Transverse colon (tissue), 4 donors: Measurements from ENCODE around the gene NCKAP5. TPM values are rescaled to one million over a fixed set of nuclear protein-coding genes. Genes with fewer than 3 reads are reported as not detected.

Source experiments
- DNase-seq: peaks from one replicate; pipeline ENCODE4 v3.0.0-alpha.2; 2019
- H3K27ac ChIP-seq, 4 donors: fragments of 200-600 bp; sonication (generic); 2 replicates each; pipeline ENCODE4 v1.5.1; 2016 to 2018; ENCODE audit warnings: inconsistent platforms in 4 of 4
- H3K27me3 ChIP-seq: fragments of 200-600 bp; sonication (generic); 2 replicates; pipeline ENCODE4 v1.5.1; 2017; ENCODE audit warnings: inconsistent platforms
- H3K36me3 ChIP-seq, 4 donors: fragments of 200-600 bp; sonication (generic); 2 replicates each; pipeline ENCODE4 v1.5.1; 2017 to 2019; ENCODE audit warnings: inconsistent platforms in 4 of 4
- H3K4me1 ChIP-seq, 4 donors: fragments of 200-600 bp; sonication (generic); 2 replicates each; pipeline ENCODE4 v1.5.1; 2017 to 2020; ENCODE audit warnings: inconsistent platforms in 4 of 4
- H3K4me3 ChIP-seq, 4 donors: fragments of 200-600 bp; sonication (generic); 1 replicate in 1 of 4; 2 replicates in 3 of 4; pipeline versions ENCODE4 v1.5.1 to v1.6.1; 2017 to 2019; ENCODE audit warnings: inconsistent platforms in 4 of 4
- H3K9me3 ChIP-seq, 2 donors: fragments of 200-600 bp; sonication (generic); 2 replicates each; pipeline ENCODE4 v1.5.1; 2017 to 2019; ENCODE audit warnings: inconsistent platforms in 2 of 2
- EP300 ChIP-seq: sonication (generic); formaldehyde crosslinking; IDR thresholded peaks from one replicate; pipeline ENCODE4 v1.6.1; 2017; ENCODE audit warnings: antibody characterized with exemption, low read depth
- POLR2A ChIP-seq: fragments of 450-650 bp; IDR thresholded peaks from one replicate; pipeline ENCODE4 v1.6.1; 2016; ENCODE audit warnings: antibody characterized with exemption, mild to moderate bottlenecking, moderate library complexity
- POLR2AphosphoS5 ChIP-seq, 3 donors: sonication (generic); formaldehyde crosslinking; IDR thresholded peaks; one replicate each; pipeline ENCODE4 v1.6.1; 2016; ENCODE audit warnings: antibody characterized with exemption in 3 of 3
- WGBS, 2 donors: methylation state at CpG; one replicate each; pipeline ENCODE4 v1.1.5; 2018; ENCODE audit warnings: low coverage in 1 of 2; 5-methylcytosine and 5-hydroxymethylcytosine counted together
- in situ Hi-C, 4 donors: fragments of 200-750 bp; cut with MboI; loops; one replicate each; pipeline versions ENCODE4 v1.15.0 to v1.15.1; 2017; ENCODE audit warnings: low sequenced_read_pairs in 3 of 4, low pct_ligation_motif_present in 1 of 4, low pct_unique_long_range_greater_than_20kb in 1 of 4
- intact Hi-C: fragments of 100-400 bp; cut with DNase I; formaldehyde crosslinking; loops from one replicate; pipeline ENCODE4 v1.15.1; 2023; ENCODE audit warnings: low total_unique reads
- total RNA-seq, 4 donors: library from RNA; depleted of rRNA; stranded (reverse); fragments of >200 nt; gene quantifications; one replicate each; pipeline ENCODE4 v1.1.0, GENCODE V29; 2016
- TF ChIP-seq, protein P1 (sequence below), 5 experiments: fragments of 200-600 bp in 3 of 5; fragments of 450-650 bp in 2 of 5; sonication (generic) in 3 of 5; IDR thresholded peaks; 1 replicate in 2 of 5; 2 replicates in 3 of 5; pipeline ENCODE4 v1.5.1; 2016 to 2017; ENCODE audit warnings: antibody characterized with exemption in 5 of 5, inconsistent platforms in 3 of 5, mild to moderate bottlenecking in 2 of 5, moderate library complexity in 1 of 5

Gene NCKAP5
- total RNA-seq, 4 donors from 2014 or later: 1.1 to 10.9 (median 5.0) TPM

DNA sequence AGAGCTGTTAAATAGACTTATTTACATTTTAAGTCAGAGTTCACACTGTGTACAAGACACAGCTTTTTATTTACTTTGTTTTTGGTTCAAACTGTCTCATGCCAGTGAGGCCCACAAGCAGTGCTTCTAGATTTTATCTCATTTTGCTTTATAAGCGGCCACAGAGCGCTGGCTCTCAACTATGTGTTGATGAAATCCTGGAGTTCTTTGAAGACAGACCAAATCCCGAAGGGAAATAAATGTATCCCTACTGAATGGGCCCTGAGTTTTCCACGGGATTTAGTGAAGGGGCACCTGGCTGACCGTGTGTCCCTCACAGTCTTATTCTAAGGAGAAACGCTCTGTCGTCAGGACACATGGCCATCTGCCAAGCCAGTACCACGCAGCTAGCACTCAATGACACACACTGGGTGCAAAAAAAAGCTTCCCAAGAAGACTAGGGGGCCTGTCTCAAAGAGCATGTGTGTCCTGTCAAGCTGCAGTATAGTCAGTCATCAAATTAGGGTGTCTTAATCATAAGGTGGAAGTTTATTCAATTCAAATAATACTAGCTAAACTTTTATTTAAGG lies 921.6 kb downstream of the NCKAP5 start:
- Histone ChIP-seq H3K27me3 (no peaks in the 10 kb centered on the region), H3K9me3 (no peaks in the 10 kb centered on the region), H3K4me1 (no peaks in the 10 kb centered on the region), H3K4me3 (no peak overlapping the region), H3K27ac (no peak overlapping the region), H3K36me3 (no peaks in the 10 kb centered on the region)
- no peak for DNase-seq
- in situ Hi-C loops (no loop called here), intact Hi-C loops (no loop called here)
- TF ChIP-seq, protein P1, sequence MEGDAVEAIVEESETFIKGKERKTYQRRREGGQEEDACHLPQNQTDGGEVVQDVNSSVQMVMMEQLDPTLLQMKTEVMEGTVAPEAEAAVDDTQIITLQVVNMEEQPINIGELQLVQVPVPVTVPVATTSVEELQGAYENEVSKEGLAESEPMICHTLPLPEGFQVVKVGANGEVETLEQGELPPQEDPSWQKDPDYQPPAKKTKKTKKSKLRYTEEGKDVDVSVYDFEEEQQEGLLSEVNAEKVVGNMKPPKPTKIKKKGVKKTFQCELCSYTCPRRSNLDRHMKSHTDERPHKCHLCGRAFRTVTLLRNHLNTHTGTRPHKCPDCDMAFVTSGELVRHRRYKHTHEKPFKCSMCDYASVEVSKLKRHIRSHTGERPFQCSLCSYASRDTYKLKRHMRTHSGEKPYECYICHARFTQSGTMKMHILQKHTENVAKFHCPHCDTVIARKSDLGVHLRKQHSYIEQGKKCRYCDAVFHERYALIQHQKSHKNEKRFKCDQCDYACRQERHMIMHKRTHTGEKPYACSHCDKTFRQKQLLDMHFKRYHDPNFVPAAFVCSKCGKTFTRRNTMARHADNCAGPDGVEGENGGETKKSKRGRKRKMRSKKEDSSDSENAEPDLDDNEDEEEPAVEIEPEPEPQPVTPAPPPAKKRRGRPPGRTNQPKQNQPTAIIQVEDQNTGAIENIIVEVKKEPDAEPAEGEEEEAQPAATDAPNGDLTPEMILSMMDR (IDR thresholded peaks at IDR 0.05): no peak
- no peak for TF ChIP-seq POLR2A
- TF ChIP-seq EP300: no peak
- TF ChIP-seq POLR2AphosphoS5 (IDR thresholded peaks at IDR 0.05): no peak
- 77 to 93% methylated on average over 2 to 8 of the region's 8 CpGs for WGBS, 2 donors

- H3K4me3 ChIP-seq: no peak overlapping the region
- H3K27me3 ChIP-seq: no peaks in the 10 kb centered on the region
- 73 to 78% methylated on average over 15 to 18 of the region's 18 CpGs for WGBS, 2 donors
- no peak for TF ChIP-seq POLR2A
- TF ChIP-seq EP300: no peak
- TF ChIP-seq, protein P1 (IDR thresholded peaks at IDR 0.05): no peak
- TF ChIP-seq POLR2AphosphoS5 (IDR thresholded peaks at IDR 0.05): no peak
- in situ Hi-C loops (no loop called here), intact Hi-C loops (no loop called here)
- no peak for DNase-seq
- no peaks in the 10 kb centered on the region for H3K9me3 ChIP-seq
- no peak overlapping the region for H3K27ac ChIP-seq
- no peaks in the 10 kb centered on the region for H3K36me3 ChIP-seq
- no peaks in the 10 kb centered on the region for H3K4me1 ChIP-seq
Observed at GRCh38 chr2:132645722-132646539, 922.3 kb downstream of the NCKAP5 start.

DNA sequence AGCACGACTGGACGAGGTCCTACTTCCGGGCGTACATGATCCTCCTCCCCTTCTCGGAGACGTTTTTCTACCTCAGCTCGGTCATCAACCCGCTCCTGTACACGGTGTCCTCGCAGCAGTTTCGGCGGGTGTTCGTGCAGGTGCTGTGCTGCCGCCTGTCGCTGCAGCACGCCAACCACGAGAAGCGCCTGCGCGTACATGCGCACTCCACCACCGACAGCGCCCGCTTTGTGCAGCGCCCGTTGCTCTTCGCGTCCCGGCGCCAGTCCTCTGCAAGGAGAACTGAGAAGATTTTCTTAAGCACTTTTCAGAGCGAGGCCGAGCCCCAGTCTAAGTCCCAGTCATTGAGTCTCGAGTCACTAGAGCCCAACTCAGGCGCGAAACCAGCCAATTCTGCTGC lies 923.1 kb downstream of the NCKAP5 start:
- Histone ChIP-seq H3K4me1 (no peaks in the 10 kb centered on the region), H3K36me3 (no peaks in the 10 kb centered on the region), H3K27ac (no peak overlapping the region), H3K4me3 (no peak overlapping the region), H3K27me3 (no peaks in the 10 kb centered on the region), H3K9me3 (no peaks in the 10 kb centered on the region)
- intact Hi-C loops (no loop called here), in situ Hi-C loops (no loop called here)
- DNase-seq: no peak
- no peak for TF ChIP-seq POLR2A
- no peak for TF ChIP-seq POLR2AphosphoS5 (IDR thresholded peaks at IDR 0.05)
- TF ChIP-seq, protein P1 (IDR thresholded peaks at IDR 0.05): no peak
- TF ChIP-seq EP300: no peak
- WGBS, 2 donors: 91 to 94% methylated on average over 23 to 35 of the region's 35 CpGs

DNA sequence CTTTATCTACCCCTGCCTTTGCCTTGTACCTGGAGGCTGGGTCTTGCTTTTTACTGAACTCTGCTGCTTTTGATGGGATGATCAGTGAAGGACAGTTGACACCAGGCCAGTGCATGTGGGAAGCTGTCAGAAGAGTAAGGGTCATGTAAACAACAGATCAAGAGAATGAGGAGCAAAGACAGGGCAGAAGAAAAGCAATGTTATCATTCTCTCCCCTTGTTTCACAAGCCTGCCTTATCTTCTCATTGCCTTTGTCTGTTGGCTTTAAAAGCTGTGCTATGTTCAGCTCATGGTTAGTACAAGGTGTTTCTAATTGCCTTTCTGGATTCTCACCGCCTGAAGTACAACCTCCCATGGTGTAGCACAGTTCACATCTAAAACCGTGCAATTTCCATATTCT lies 925.8 kb downstream of the NCKAP5 start:
- in situ Hi-C loops: no loop called here
- H3K4me3 ChIP-seq: no peak overlapping the region
- 73 to 100% methylated on average over 1 to 2 of the region's 2 CpGs for WGBS, 2 donors
- H3K36me3 ChIP-seq: no peaks in the 10 kb centered on the region
- no peaks in the 10 kb centered on the region for H3K4me1 ChIP-seq
- no peaks in the 10 kb centered on the region for H3K27me3 ChIP-seq
- H3K9me3 ChIP-seq: no peaks in the 10 kb centered on the region
- TF ChIP-seq POLR2AphosphoS5 (IDR thresholded peaks at IDR 0.05): no peak
- TF ChIP-seq POLR2A: no peak
- TF ChIP-seq EP300: no peak
- TF ChIP-seq, protein P1 (IDR thresholded peaks at IDR 0.05): no peak
- no peak for DNase-seq
- intact Hi-C loops: no loop called here
- H3K27ac ChIP-seq: no peak overlapping the region
